Activated B cell treated with CpG ODN at 0.5 μM for 24 hours (primary cell): ENCODE measurements around the gene ZNF101. TPM values are rescaled to one million over a fixed set of nuclear protein-coding genes. Genes with fewer than 3 reads are reported as not detected.

Experiments used
- ATAC-seq: fragments of 200-7000 bp; cut with Tn5 transposase; one replicate; pipeline ENCODE4 v1.10.0; 2021; ENCODE audit warnings: low read depth, mild to moderate bottlenecking, moderate library complexity
- CTCF ChIA-PET: fragments of 350-600 bp; sonication (Branson Sonifier 250); formaldehyde crosslinking; loops from one replicate; lab custom pipeline; 2021; ENCODE audit warnings: antibody characterized with exemption; lab: Charles Lee
- POLR2A ChIA-PET: fragments of 350-600 bp; sonication (Branson Sonifier 250); formaldehyde crosslinking; loops from one replicate; lab custom pipeline; 2021; ENCODE audit warnings: antibody characterized with exemption; lab: Charles Lee
- DNase-seq: peaks from one replicate; pipeline ENCODE4 v3.0.0; 2022
- H3K27ac Mint-ChIP-seq: one replicate; pipeline ENCODE4 v1.8.0; 2020; ENCODE audit warnings: mixed read lengths
- H3K27me3 Mint-ChIP-seq: one replicate; pipeline ENCODE4 v1.8.0; 2021; ENCODE audit warnings: mixed read lengths
- H3K36me3 Mint-ChIP-seq: one replicate; pipeline ENCODE4 v1.8.0; 2021; ENCODE audit warnings: low read depth, mixed read lengths
- H3K4me1 Mint-ChIP-seq: one replicate; pipeline ENCODE4 v1.8.0; 2021; ENCODE audit warnings: mixed read lengths
- H3K4me3 Mint-ChIP-seq: one replicate; pipeline ENCODE4 v1.8.0; 2020; ENCODE audit warnings: mild to moderate bottlenecking, mixed read lengths
- H3K9me3 Mint-ChIP-seq: one replicate; pipeline ENCODE4 v1.8.0; 2020; ENCODE audit warnings: mixed read lengths
- intact Hi-C: fragments of 100-400 bp; cut with micrococcal nuclease; formaldehyde crosslinking; loops from one replicate; pipeline ENCODE4 v1.15.1; 2024
- total RNA-seq: library from RNA; stranded (reverse); gene quantifications from 2 replicates; pipeline ENCODE4 v1.2.3, GENCODE V29; 2022
- TF ChIP-seq, protein P1 (sequence below): fragments of 200-600 bp; IDR thresholded peaks from one replicate; pipeline ENCODE4 v1.8.0; 2022; ENCODE audit warnings: antibody characterized with exemption, mild to moderate bottlenecking

The ZNF101 gene
- total RNA-seq, 1 donor from 2014 or later: 52.6 TPM

DNA sequence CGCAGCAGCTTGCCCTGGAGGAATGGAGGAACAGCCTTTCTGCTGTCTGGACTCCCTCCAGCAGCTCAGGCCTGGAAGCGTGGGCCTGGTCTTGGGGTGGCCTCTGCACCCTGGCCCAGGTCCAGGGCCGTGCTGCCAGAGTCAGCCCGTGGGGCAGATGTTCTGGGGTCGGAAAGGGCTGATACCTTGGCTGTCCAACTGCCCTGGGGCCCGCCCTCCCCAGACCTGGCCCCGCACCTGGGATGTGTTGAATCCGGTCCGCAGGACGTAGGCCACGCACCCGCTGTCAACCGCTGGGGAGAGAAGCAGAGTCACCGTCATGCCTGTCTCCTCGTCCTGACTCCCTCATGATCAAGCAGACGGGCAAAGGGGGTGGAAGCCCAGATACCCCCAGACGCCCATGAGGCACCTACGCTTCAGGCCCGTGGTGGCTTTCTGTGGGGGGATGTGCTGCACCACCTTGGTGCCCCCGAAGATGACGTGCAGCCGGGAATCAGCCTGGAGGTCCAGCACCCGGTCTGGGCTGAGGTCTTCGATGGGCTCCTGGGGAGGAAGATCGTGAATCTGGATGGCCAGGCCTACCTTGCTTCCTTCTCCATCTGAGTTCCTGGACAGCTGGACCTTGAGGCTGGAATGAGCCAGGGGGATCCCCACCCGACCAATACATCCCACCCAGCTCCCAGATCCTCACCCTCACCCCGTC is 12.8 kb upstream of the ZNF101 start:
- no peak overlapping the region for H3K4me3 Mint-ChIP-seq
- intact Hi-C loops: no loop called here
- ChIA-PET CTCF (no interaction called here), POLR2A (no interaction called here)
- H3K9me3 Mint-ChIP-seq: no peaks in the 10 kb centered on the region
- TF ChIP-seq, protein P1, sequence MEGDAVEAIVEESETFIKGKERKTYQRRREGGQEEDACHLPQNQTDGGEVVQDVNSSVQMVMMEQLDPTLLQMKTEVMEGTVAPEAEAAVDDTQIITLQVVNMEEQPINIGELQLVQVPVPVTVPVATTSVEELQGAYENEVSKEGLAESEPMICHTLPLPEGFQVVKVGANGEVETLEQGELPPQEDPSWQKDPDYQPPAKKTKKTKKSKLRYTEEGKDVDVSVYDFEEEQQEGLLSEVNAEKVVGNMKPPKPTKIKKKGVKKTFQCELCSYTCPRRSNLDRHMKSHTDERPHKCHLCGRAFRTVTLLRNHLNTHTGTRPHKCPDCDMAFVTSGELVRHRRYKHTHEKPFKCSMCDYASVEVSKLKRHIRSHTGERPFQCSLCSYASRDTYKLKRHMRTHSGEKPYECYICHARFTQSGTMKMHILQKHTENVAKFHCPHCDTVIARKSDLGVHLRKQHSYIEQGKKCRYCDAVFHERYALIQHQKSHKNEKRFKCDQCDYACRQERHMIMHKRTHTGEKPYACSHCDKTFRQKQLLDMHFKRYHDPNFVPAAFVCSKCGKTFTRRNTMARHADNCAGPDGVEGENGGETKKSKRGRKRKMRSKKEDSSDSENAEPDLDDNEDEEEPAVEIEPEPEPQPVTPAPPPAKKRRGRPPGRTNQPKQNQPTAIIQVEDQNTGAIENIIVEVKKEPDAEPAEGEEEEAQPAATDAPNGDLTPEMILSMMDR: no peak
- ATAC-seq: no peak
- DNase-seq: no peak
- H3K36me3 Mint-ChIP-seq: peaks cover 86% of the 10 kb centered on the region
- no peak overlapping the region for H3K27ac Mint-ChIP-seq
- H3K27me3 Mint-ChIP-seq: no peaks in the 10 kb centered on the region
- H3K4me1 Mint-ChIP-seq: peaks cover 4% of the 10 kb centered on the region

DNA sequence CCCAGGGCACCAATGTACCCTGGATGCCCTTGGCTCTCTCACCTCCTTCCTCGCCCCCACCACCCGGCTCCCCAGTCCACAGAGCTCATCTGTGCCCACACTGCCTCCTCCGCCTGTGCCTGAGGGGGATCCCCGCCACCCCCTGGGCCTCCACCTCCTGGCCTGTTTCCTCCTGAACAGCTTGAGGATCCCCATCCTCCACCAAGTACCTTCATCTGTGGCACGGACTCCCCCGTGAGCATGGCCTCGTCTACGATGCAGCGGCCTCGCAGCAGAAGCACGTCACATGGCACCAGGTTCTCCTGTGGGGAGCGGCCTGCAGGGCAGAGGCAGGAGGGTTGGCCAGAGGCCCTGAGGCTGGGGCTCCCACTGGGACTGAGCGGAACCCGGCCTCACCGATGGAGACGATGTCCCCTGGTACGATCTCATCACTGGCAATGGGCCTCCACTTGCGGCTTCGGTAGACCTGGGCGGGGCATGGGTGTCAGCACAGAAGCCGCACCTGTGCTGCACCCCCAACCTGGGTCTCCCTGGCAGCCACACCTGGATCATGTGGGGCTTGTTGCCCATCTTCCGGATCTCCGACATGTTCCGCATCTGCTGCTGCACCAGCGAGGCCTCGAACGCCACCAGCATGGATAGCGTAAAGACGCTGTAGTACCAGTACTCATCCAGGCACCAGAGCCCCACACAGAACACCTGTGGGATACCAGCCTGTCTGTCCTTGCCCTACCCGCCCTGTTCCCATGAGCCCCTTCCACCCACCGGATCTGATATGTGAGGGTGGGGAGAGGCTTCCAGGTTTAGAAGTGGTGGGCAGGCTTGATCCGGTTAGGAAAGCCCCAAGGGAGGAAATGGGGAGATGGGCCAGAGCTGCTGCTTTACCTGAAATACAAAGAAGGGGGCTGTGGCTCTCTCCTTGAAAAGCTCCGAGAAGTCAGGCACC is 11.9 kb upstream of the ZNF101 start:
- POLR2A ChIA-PET: no interaction called here
- Mint-ChIP-seq H3K9me3 (no peaks in the 10 kb centered on the region), H3K4me3 (no peak overlapping the region), H3K27me3 (no peaks in the 10 kb centered on the region), H3K4me1 (peaks cover 12% of the 10 kb centered on the region), H3K36me3 (peaks cover 84% of the 10 kb centered on the region), H3K27ac (no peak overlapping the region)
- CTCF ChIA-PET: no interaction called here
- no peak for ATAC-seq
- TF ChIP-seq, protein P1: no peak
- intact Hi-C loops: no loop called here
- DNase-seq: no peak

DNA sequence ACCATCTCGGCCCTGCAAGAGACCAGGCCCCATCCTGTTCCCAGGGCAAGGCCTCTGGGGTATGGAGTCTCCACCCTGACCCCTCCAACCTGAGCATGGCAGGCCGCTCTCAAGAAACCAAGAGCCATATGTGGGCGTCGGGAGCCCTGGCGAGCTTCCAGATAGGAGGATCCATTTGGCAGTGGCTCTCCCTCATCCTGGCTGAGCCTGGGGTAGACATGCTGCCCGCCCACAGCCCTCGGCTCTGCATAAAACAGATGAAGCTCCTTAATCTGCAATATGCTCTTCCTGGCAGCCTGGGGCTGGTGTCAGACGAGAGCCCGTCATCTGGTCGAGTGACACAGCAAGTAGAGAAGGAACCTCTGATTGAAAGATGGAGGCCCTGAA is 11.2 kb upstream of the ZNF101 start:
- no peak for ATAC-seq
- TF ChIP-seq, protein P1: no peak
- ChIA-PET CTCF (no interaction called here), POLR2A (interaction anchor here (0.6 kb wide), 1 partner anchor 10 kb away, joined by 4 read pairs; no protein-coding TSS in a partner anchor)
- DNase-seq: no peak
- peaks cover 19% of the 10 kb centered on the region for H3K4me1 Mint-ChIP-seq
- H3K36me3 Mint-ChIP-seq: peaks cover 81% of the 10 kb centered on the region
- no peak overlapping the region for H3K4me3 Mint-ChIP-seq
- intact Hi-C loops: no loop called here
- H3K9me3 Mint-ChIP-seq: no peaks in the 10 kb centered on the region
- H3K27ac Mint-ChIP-seq: no peak overlapping the region
- no peaks in the 10 kb centered on the region for H3K27me3 Mint-ChIP-seq

DNA sequence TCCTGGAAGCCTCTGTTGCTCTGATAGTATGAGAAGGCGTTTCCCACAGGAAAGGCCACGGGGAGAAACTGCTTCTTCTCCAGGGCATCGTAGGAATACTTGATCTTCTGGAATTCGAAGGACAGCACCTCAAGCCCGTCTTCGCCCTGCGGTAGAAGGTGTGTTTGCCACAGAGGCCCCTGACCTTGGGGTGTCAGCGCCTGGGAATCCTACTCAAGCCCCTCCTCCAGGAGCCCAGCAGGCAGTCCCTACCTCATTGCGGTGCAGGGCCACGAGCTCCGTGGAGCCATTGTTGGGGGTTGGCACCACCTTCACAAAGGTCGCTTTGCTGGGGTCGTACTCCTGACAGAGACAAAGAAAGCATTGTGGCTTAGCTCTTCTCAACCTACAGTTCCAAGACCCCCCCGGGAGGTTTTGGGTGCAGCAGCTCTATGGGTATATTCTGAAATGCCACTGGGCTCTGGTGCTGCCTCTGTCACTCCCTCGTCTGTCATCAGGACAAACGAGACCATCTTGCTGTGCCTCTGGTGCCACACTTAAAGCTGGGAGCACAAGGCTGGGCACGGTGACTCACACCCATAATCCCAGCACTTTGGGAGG is 8.9 kb upstream of the ZNF101 start:
- POLR2A ChIA-PET: interaction anchor here (0.6 to 1.3 kb wide), 2 partner anchors 9 to 70 kb away, joined by 3 to 5 read pairs; partner anchors contain the start of gene ZNF101
- H3K9me3 Mint-ChIP-seq: no peaks in the 10 kb centered on the region
- TF ChIP-seq, protein P1: no peak
- DNase-seq (no peak), ATAC-seq (no peak)
- no peaks in the 10 kb centered on the region for H3K27me3 Mint-ChIP-seq
- peaks cover 31% of the 10 kb centered on the region for H3K4me1 Mint-ChIP-seq
- peak overlapping the region; percentile 63 for H3K27ac Mint-ChIP-seq
- H3K36me3 Mint-ChIP-seq: peaks cover 66% of the 10 kb centered on the region
- intact Hi-C loops: loop anchor here (10.0 kb wide), 1 partner anchor 595 kb away; the partner anchor contains the start of gene SLC25A42
- CTCF ChIA-PET: interaction anchor here (1.5 kb wide), 1 partner anchor 16 kb away, joined by 4 read pairs; the partner anchor contains the start of gene GMIP
- no peak overlapping the region for H3K4me3 Mint-ChIP-seq
